ENCODE data around the gene CRYBG1.

The CRYBG1 gene

GRCh38 chr6:106339334-106340029 is 21.0 kb upstream of the CRYBG1 start:
- TF ChIP-seq REST (IDR thresholded peaks at IDR 0.05; ENCODE audit: insufficient read depth in 1 of 2, low read depth in 2 of 2, low read length in 2 of 2): no peak
- no peak for TF ChIP-seq FOXP2 (optimal IDR thresholded peaks at IDR 0.05; ENCODE audit: borderline replicate concordance, extremely low read depth, extremely low read length, insufficient read depth)
- no peak for TF ChIP-seq POLR2AphosphoS5 (IDR thresholded peaks at IDR 0.05; ENCODE audit: low read depth, low read length)
- TF ChIP-seq SIN3A (IDR thresholded peaks at IDR 0.05; ENCODE audit: borderline replicate concordance, insufficient read depth, low read length): no peak
- TF ChIP-seq TAF1 (IDR thresholded peaks at IDR 0.05; ENCODE audit: borderline replicate concordance, insufficient read depth, low read length): no peak

GRCh38 chr6:106347219-106347618 is 13.3 kb upstream of the CRYBG1 start:
- no peak for TF ChIP-seq TAF1 (IDR thresholded peaks at IDR 0.05; ENCODE audit: borderline replicate concordance, insufficient read depth, low read length)

GRCh38 chr6:106356378-106356777 is 4.1 kb upstream of the CRYBG1 start:
- no peak for TF ChIP-seq POLR2AphosphoS5 (IDR thresholded peaks at IDR 0.05; ENCODE audit: low read depth, low read length)
- TF ChIP-seq FOXP2 (optimal IDR thresholded peaks at IDR 0.05; ENCODE audit: borderline replicate concordance, extremely low read depth, extremely low read length, insufficient read depth): no peak
- TF ChIP-seq REST (IDR thresholded peaks at IDR 0.05; ENCODE audit: insufficient read depth in 1 of 2, low read depth in 2 of 2, low read length in 2 of 2): no peak
- no peak for TF ChIP-seq TAF1 (IDR thresholded peaks at IDR 0.05; ENCODE audit: borderline replicate concordance, insufficient read depth, low read length)
- no peak for TF ChIP-seq SIN3A (IDR thresholded peaks at IDR 0.05; ENCODE audit: borderline replicate concordance, insufficient read depth, low read length)

- TF ChIP-seq REST (IDR thresholded peaks at IDR 0.05; ENCODE audit: insufficient read depth in 1 of 2, low read depth in 2 of 2, low read length in 2 of 2): no peak
- no peak for TF ChIP-seq POLR2AphosphoS5 (IDR thresholded peaks at IDR 0.05; ENCODE audit: low read depth, low read length)
These were observed 533 bp upstream of the CRYBG1 start for GRCh38 chr6:106359959-106360409.

- TF ChIP-seq POLR2AphosphoS5 (IDR thresholded peaks at IDR 0.05; ENCODE audit: low read depth, low read length) (no peak), FOXP2 (optimal IDR thresholded peaks at IDR 0.05; ENCODE audit: borderline replicate concordance, extremely low read depth, extremely low read length, insufficient read depth) (no peak), REST (IDR thresholded peaks at IDR 0.05; ENCODE audit: insufficient read depth in 1 of 2, low read depth in 2 of 2, low read length in 2 of 2) (no peak), TAF1 (IDR thresholded peaks at IDR 0.05; ENCODE audit: borderline replicate concordance, insufficient read depth, low read length) (no peak), SIN3A (IDR thresholded peaks at IDR 0.05; ENCODE audit: borderline replicate concordance, insufficient read depth, low read length) (no peak)
These were observed 493 bp downstream of the CRYBG1 start for GRCh38 chr6:106360989-106361430.
